Astrocyte of the hippocampus (primary cell): ENCODE measurements around the gene ATR.
"Not testable (repeated sequence)": the region's sequence is repeated elsewhere in the genome, so short reads cannot be mapped to it uniquely, and the experiment has no call there.

Experiments used
- DNase-seq: peaks from one replicate; pipeline ENCODE4 v3.0.0; 2011; ENCODE audit warnings: low read depth, low spot score

ATR gene

DNA sequence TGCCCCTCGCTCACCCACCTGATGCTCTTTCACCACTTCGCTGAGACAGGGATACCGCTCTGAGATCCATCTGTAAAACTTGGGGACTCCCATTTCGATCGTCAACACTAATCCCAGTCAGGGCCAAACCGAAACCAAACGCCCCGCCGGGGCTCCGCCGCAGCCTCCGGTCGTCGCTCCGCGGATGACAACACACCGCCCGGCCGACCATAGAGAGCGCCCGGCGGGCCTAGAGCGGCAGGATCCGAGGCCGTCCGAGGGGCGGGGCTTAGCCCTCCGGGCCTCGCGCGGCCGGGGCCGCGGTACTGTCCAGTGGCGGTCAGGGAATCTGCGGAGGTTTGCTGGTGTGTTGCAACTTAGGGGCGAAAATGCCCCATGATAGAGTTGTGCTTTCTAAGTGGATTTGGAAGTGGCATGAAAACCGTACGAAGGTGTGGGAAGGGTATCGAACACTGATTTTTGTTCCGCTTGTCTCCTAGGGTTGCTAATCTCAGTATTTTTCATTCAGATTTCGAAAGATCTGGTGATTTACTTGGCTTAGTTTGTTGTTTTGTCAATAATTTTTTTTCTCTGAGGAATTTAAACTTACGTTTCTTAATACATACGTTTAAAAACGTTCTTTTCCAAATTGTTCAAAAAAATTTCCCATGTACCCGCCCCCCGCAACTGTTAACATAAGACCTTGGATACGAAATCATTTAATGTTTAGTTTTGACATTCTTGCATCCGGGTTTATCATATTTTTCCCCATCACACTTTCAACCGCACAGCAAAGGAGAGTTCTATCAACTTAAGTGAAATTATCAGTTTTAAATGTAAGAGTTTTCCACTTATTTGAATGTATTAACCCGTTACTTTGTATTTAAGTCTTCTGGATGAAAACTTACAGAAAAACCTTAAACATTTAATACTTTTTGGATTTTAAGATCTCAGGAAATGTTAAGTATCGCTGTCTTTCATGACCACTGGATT, 130.4 kb downstream of the ATR start, which contains the start of gene XRN1:
Gene XRN1 (minus strand): TSS at position 186 of the 972 bp plus-strand sequence. CDS start 93 bp downstream, at position 93.
- peak; percentile 98 for DNase-seq

DNA sequence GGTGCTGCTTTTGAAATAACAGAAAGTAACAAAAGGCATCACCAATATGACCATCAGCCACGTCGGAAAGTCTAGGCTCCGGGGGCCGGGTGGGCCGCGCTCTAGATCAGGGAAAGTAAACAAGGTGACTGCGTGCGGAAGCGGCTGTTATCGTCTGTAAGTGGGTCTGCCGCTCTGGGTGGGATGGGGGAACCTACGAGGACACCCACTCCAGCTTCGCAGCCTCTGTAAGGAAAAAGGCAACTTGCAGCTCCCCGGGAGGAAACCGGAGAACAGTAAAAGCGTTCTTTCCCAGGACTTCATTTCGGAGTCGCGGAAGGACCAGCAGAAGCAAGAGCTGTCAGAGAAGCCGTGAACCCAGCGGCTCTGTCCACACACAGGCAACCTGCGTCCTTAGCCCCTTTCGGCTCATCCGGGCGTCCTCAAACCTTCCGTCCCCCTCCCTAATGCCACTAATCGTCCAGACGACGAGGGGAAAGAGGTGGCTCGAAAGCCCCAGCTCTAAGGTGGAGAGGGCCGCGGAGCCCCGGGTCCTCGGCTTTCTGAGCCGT, 131.2 kb downstream of the ATR start:
- peak; percentile 72 for DNase-seq

DNA sequence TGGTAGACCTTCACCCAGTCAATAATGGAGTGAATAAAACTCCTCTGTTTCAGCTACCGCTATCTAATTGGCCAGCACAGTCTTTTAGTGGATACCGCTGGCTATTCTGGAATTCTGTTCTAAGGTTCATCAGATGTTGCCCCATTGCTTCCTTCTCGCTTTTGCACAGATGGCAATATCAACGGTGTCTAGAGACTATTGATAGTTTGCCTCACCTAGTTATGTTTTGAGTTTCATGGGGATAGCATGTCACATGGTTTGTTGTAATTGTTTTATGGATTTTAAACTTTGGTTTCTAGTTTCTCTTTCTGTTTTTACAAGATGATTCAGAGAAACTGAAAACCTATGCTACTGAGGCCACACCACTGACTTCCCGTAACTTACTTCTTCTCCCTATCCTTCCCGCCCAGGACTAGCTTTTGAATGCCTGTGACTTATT, 132.7 kb downstream of the ATR start:
- DNase-seq = peak; percentile 8

DNA sequence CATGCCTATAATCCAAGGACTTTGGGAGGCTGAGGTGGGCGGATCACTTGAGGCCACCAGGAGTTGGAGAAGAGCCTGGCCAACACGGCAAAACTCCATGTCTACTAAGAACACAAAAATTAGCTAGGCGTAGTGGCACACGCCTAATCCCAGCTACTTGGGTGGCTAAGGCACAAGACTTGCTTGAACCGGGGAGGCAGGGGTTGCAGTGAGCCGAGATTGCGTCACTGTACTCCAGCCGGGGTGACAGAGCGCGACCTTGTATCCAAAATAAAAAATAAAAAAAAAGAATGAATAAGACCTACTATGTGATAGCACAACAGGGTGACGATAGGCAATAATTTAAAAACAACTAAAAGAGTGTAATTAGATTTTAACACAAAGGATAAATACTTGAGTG, 134.2 kb downstream of the ATR start:
- DNase-seq = no peak

DNA sequence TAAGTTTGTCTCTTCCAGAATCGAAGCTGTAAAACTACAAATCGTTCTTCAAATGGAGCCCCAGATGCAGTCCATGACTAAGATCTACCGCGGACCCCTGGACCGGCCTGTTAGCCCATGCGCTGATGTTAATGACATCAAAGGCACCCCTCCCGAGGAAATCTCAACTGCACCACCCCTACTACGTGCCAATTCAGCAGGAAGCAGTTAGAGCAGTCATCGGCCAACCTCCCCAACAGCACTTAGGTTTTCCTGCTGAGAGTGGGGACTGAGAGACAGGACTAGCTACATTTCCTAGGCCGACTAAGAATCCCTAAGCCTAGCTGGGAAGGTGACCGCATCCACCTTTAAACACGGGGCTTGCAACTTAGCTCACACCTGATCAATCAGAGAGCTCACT, 135.5 kb downstream of the ATR start:
- DNase-seq = not testable (repeated sequence)

DNA sequence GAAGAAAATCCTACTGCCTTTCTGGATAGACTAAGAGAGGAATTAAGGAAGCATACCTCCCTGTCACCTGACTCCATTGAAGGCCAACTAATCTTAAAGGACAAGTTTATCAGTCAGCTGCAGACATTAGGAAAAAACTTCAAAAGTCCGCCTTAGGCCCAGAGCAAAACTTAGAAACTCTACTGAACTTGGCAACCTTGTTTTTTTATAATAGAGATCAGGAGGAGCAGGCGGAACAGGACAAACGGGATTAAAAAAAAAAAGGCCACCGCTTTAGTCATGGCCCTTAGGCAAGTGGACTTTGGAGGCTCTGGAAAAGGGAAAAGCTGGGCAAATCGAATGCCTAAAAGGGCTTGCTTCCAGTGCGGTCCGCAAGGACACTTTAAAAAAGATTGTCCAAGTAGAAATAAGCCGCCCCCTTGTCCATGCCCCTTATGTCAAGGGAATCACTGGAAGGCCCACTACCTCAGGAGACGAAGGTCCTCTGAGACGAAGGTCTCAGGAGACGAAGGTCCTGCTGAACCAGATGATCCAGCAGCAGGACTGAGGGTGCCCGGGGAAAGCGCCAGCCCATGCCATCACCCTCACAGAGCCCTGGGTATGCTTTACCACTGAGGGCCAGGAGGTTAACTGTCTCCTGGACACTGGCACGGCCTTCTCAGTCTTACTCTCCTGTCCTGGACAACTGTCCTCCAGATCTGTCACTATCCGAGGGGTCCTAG, 138.9 kb downstream of the ATR start:
- not testable (repeated sequence) for DNase-seq

DNA sequence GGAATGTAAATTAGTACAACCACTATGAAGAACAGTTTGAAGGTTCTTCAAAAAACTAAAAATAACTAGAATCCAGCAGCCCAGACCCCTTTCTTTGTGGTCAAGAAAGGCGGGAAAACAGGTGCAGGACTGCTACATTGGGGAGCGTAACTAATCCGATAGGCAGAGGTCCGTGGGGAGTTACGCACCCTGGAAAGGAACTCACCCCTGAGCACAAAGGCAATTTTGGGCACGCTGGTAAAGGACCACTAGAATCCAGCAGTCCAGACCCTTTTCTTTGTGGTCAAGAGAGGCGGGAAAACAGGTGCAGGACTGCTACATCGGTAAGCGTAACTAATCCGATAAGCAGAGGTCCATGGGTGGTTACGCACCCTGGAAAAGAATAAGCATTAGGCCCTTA, 140.4 kb downstream of the ATR start:
- DNase-seq = not testable (repeated sequence)

DNA sequence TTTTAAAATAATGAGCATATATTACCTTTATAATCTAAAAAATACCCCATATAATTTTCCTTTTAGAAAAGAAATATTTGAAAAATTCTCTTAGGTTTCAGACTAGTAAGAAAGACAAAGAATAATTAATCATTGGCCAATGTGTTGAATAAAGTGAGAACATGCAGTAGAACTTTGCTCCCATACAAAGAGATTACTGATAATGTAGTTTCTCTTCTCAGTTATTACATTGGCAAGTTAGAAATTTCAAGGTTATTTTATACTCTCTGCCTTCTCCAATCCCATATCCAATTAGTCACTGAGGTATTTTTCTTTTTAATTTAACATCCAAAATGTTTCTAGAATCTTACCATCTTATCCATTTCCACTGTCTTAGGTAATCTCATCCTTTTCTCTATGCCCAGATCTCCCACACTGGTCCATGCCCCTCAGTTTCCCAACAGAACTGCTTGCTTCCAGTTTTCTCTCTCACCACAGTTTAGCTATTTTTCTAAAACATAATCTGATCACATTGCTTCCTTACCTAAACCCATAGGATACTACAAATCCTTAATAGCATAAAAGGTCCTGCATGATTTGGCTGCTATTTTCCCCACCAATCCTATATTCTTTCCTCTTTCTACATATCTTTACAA, 141.5 kb downstream of the ATR start:
- no peak for DNase-seq

DNA sequence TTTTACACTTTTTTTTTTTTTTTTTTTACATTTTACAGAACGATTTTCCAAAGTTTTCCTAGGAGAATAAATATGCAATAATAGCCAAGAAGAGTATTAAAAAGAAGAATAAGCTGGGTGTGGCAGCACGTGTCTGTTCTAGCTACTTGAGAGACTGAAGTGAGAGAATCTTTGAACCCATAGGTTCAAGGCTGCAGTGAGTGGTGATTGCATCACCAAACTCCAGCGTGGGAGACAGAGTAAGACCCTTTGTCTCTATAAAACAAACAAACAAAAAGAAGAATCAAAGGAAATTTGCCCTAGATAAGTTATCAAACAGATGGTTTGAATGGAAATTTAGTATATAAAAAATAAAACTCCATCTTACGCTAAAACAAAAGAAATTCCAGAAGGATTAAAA, 144.0 kb downstream of the ATR start:
- DNase-seq = no peak

DNA sequence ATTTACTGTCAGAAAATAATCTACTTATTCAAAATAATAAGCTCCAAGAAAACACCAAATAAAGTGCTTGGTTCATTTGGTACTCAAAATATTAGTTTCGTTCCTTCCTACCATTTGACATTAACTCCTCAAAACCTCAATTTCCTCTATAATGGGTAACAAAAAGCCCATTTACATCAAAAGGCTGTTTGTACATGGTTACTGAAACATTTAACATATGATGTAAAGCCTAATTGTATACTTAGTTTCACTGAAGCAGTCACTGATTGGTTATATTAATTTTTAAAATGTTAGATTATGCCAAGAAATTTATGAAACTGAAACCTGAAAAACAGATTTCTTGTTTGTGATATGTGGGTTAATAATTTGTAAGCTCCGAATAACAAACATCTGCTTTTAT, 145.4 kb downstream of the ATR start:
- DNase-seq = no peak

DNA sequence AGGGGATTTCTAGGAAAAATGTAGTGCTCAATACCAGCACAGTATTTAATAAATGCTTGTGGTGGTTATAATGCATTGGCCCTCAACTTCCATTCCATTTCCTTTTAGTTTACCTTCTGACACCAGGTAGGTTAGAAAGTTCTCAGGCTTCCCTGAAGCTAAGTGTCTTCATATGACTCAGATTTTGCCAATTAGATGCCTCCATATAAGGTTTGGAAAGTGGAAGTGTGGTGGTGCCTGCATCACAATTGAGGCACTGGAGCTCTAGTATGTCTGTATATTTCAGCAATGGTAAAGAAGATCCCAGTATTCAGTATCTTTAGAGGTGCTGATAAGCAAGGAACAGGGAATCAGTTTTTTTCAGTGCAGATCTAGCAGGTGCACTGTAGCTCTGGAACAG, 149.0 kb downstream of the ATR start:
- no peak for DNase-seq

DNA sequence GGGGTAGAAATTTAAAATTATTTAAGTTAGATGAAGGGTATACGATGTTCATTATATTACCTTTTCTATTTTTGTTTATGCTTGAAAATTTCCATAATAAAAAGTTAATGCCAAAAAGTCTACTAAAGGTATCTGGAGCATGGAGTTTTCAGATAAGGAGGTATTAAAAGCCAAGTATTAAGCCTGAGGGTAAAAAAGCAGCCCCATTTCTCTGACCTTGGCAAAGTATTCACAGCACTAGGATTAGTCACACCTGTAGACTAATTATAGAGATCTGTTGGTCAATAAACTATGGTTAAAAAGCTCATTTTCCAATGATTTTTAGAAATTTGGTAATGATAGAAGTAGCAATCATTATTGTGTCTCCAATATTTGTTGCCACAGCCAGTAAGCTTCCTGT, 153.8 kb downstream of the ATR start:
- DNase-seq = no peak

DNA sequence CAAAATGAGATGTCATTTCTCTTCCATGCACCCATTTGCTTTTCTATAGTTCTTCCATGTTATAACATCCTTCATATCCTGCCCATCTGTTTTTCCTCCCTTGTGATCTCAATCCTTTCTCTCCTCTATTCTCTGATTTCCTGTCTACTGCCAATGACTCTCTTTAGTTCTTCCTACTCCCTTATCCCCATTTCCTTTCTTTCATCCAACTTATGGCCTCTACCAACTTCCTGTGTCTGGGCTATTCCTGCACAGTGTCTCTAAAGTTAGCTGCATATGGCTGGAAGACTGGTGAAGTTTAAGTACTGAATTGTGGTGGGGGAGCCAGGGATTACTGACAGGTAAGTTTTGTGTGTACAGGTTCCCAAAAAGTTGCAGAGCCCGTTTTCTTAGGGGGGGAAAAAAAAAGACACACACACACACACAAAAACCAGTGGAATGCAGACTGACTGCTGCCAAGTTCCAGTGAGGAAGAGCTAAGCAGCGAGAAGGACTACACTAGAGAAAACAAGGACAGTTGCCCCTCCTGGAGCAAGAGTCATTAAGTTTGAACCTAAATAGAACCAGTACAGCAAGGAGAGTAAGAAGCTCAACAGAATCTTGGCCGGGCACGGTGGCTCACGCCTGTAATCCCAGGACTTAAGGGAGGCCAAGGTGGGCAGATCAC, 159.5 kb downstream of the ATR start:
- DNase-seq = no peak

DNA sequence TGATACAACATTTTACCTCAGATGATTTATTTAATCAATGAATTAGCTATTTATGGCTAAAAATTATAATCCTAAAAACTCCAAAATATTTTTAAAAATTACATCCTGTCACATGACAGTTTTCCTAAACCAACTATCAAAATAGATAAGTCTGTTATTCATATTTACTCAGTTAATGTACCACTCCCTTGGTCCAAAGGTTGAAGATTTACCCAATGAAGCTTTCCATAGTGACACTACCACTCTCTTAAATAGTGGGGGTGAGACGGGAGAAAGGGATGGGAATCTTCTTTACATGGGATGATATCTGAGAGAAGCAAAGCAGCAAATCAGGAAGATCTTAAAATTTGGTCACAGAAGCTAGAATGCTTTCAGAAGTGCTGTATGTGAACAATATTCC, 161.2 kb downstream of the ATR start:
- no peak for DNase-seq

DNA sequence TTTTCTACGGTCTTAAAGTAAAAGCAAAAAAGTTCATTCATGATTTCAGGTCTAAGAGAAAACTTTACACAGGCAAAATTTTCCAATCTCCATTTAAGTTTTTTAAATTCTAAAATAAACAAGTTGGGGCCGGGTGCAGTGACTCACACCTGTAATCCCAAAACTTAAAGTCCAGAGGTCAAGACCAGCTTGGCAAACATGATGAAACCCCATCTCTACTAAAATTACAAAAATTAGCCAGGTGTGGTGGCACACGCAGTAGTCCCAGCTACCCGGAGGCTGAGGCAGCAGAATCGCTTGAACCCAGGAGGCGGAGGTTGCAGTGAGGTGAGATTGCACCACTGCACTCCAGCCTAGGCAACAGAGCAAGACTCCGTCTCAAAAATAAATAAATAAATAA, 178.0 kb downstream of the ATR start:
- not testable (repeated sequence) for DNase-seq
